GM18868 (cell line): Measurements from ENCODE around the gene OXER1.

Source experiments
- ATAC-seq: cut with Tn5 transposase; IDR thresholded peaks from one replicate; pipeline ENCODE4 v1.9.1; 2021; ENCODE audit warnings: mild to moderate bottlenecking, moderate library complexity; ENCODE audit not compliant: unreplicated experiment

Gene OXER1

GRCh38 chr2:42770288-42771131, 6.6 kb upstream of the OXER1 start:
- no peak for ATAC-seq

GRCh38 chr2:42769583-42770287, 5.8 kb upstream of the OXER1 start:
- no peak for ATAC-seq

GRCh38 chr2:42768706-42769256, 4.8 kb upstream of the OXER1 start:
- ATAC-seq: no peak

GRCh38 chr2:42767899-42768705, 4.2 kb upstream of the OXER1 start:
- ATAC-seq: no peak

- no peak for ATAC-seq
Measured at GRCh38 chr2:42767080-42767898, 3.4 kb upstream of the OXER1 start.

- no peak for ATAC-seq
Measured at GRCh38 chr2:42765686-42766085, 1.8 kb upstream of the OXER1 start.

GRCh38 chr2:42764901-42765300, 966 bp upstream of the OXER1 start:
- no peak for ATAC-seq

- no peak for ATAC-seq
Measured at GRCh38 chr2:42762823-42763804, 821 bp downstream of the OXER1 start.

- ATAC-seq: no peak
Measured at GRCh38 chr2:42762155-42762554, 1.8 kb downstream of the OXER1 start.

GRCh38 chr2:42761554-42761953, 2.4 kb downstream of the OXER1 start:
- no peak for ATAC-seq

- no peak for ATAC-seq
Measured at GRCh38 chr2:42758751-42759150, 5.2 kb downstream of the OXER1 start.

- no peak for ATAC-seq
Measured at GRCh38 chr2:42757981-42758740, 5.8 kb downstream of the OXER1 start.

- no peak for ATAC-seq
Measured at GRCh38 chr2:42756966-42757513, 6.9 kb downstream of the OXER1 start.

GRCh38 chr2:42756150-42756775, 7.7 kb downstream of the OXER1 start:
- no peak for ATAC-seq

- ATAC-seq: no peak
Measured at GRCh38 chr2:42755191-42755880, 8.6 kb downstream of the OXER1 start.

GRCh38 chr2:42754776-42755140, 9.2 kb downstream of the OXER1 start:
- no peak for ATAC-seq
